ENCODE measurements around the gene MYH6. TPM values are rescaled to one million over a fixed set of nuclear protein-coding genes. Genes with fewer than 3 reads are reported as not detected.
"Not testable (repeated sequence)": the region's sequence is repeated elsewhere in the genome, so short reads cannot be mapped to it uniquely, and the experiment has no call there.

MYH6 gene
- total RNA-seq = 0.56 and 1.2 TPM in 2 replicates

- intact Hi-C loops (cut with micrococcal nuclease) = no loop called here
Measured at GRCh38 chr14:23407516-23408306, at the start of gene MYH6. Gene MYH6 (minus strand): TSS chr14:23408273. CDS start chr14:23407223, 1,050 bp downstream.

GRCh38 chr14:23456883-23457586 lies 49.0 kb upstream of the MYH6 start:
- intact Hi-C loops (cut with micrococcal nuclease) = not testable (repeated sequence)

- intact Hi-C loops (cut with micrococcal nuclease) = no loop called here
Measured at GRCh38 chr14:23454445-23454856, 46.4 kb upstream of the MYH6 start.

GRCh38 chr14:23452237-23452636 lies 44.2 kb upstream of the MYH6 start:
- intact Hi-C loops (cut with micrococcal nuclease) = no loop called here

GRCh38 chr14:23450379-23450778 lies 42.3 kb upstream of the MYH6 start:
- intact Hi-C loops (cut with micrococcal nuclease) = no loop called here

GRCh38 chr14:23449314-23449713 lies 41.2 kb upstream of the MYH6 start:
- intact Hi-C loops (cut with micrococcal nuclease) = no loop called here

GRCh38 chr14:23447361-23448350 lies 39.6 kb upstream of the MYH6 start:
- intact Hi-C loops (cut with micrococcal nuclease) = no loop called here

- intact Hi-C loops (cut with micrococcal nuclease) = no loop called here
Measured at GRCh38 chr14:23446291-23446851, 38.3 kb upstream of the MYH6 start.

- intact Hi-C loops (cut with micrococcal nuclease) = no loop called here
Measured at GRCh38 chr14:23445773-23446172, 37.7 kb upstream of the MYH6 start.

GRCh38 chr14:23444314-23444713 lies 36.2 kb upstream of the MYH6 start:
- intact Hi-C loops (cut with micrococcal nuclease) = no loop called here

- intact Hi-C loops (cut with micrococcal nuclease) = no loop called here
Measured at GRCh38 chr14:23443881-23444280, 35.8 kb upstream of the MYH6 start.

GRCh38 chr14:23443411-23443812 lies 35.3 kb upstream of the MYH6 start:
- intact Hi-C loops (cut with micrococcal nuclease) = no loop called here

- intact Hi-C loops (cut with micrococcal nuclease) = no loop called here
Measured at GRCh38 chr14:23442721-23443356, 34.8 kb upstream of the MYH6 start.

GRCh38 chr14:23441076-23441475 lies 33.0 kb upstream of the MYH6 start:
- intact Hi-C loops (cut with micrococcal nuclease) = no loop called here

- intact Hi-C loops (cut with micrococcal nuclease) = no loop called here
Measured at GRCh38 chr14:23439107-23439835, 31.2 kb upstream of the MYH6 start.

GRCh38 chr14:23438101-23438971 lies 30.3 kb upstream of the MYH6 start:
- intact Hi-C loops (cut with micrococcal nuclease) = no loop called here

GRCh38 chr14:23437133-23438100 lies 29.3 kb upstream of the MYH6 start:
- intact Hi-C loops (cut with micrococcal nuclease) = no loop called here
